H1 (cell line): ENCODE measurements around the gene UFSP2. TPM values are rescaled to one million over a fixed set of nuclear protein-coding genes. Genes with fewer than 3 reads are reported as not detected.

Experiments
- CTCF ChIA-PET: fragments of 300-600 bp; sonication (Branson Sonifier 250); formaldehyde crosslinking; loops from one replicate; lab custom pipeline; 2021; ENCODE audit not compliant: partially characterized antibody; lab: Charles Lee
- POLR2A ChIA-PET: fragments of 300-600 bp; sonication (Branson Sonifier 250); formaldehyde crosslinking; loops from one replicate; lab custom pipeline; 2021; ENCODE audit warnings: inconsistent platforms; ENCODE audit not compliant: partially characterized antibody; lab: Charles Lee
- DNase-seq, 2 experiments: peaks; one replicate each; pipeline versions ENCODE4 v3.0.0 to v3.0.0-alpha.2; 2010 to 2022; ENCODE audit warnings: low spot score in 2 of 2, low read depth in 1 of 2, mixed read lengths in 1 of 2
- FAIRE-seq: peaks from 2 replicates; lab custom pipeline; 2011; peaks lifted over from hg19 to GRCh38; lab: Jason Lieb, UNC
- H2AFZ ChIP-seq: 2 replicates; pipeline ENCODE4 v1.8.1; 2012; ENCODE audit warnings: low read length, inconsistent platforms
- H2AK5ac ChIP-seq: 2 replicates; pipeline ENCODE4 v1.6.1; 2013; ENCODE audit warnings: low read depth, low read length
- H2BK120ac ChIP-seq: replicated peaks from 2 replicates; pipeline ENCODE3; 2013; ENCODE audit warnings: low read depth, low read length, inconsistent platforms
- H2BK12ac ChIP-seq: 2 replicates; pipeline ENCODE4 v1.6.1; 2013; ENCODE audit warnings: low read depth, low read length
- H2BK15ac ChIP-seq: 2 replicates; pipeline ENCODE4 v1.6.1; 2013; ENCODE audit warnings: low read length
- H2BK20ac ChIP-seq: 2 replicates; pipeline ENCODE4 v1.6.1; 2013; ENCODE audit warnings: low read length
- H2BK5ac ChIP-seq: 2 replicates; pipeline ENCODE4 v1.6.1; 2013; ENCODE audit warnings: low read depth, low read length
- H3K14ac ChIP-seq: 2 replicates; pipeline ENCODE4 v1.6.1; 2013; ENCODE audit warnings: inconsistent platforms; ENCODE audit not compliant: insufficient read length
- H3K18ac ChIP-seq: 2 replicates; pipeline ENCODE4 v1.6.1; 2013; ENCODE audit warnings: low read length; ENCODE audit errors: extremely low read depth
- H3K23ac ChIP-seq: 2 replicates; pipeline ENCODE4 v1.6.1; 2013; ENCODE audit warnings: inconsistent platforms; ENCODE audit not compliant: insufficient read length
- H3K23me2 ChIP-seq: 2 replicates; pipeline ENCODE4 v1.6.1; 2013; ENCODE audit warnings: low read depth, low read length
- H3K27ac ChIP-seq: 2 replicates; pipeline ENCODE4 v1.6.1; 2011; ENCODE audit warnings: low read depth, low read length, inconsistent platforms
- H3K27me3 ChIP-seq, 4 experiments: replicated peaks in 1 of 4; 1 replicate in 1 of 4; 2 replicates in 3 of 4; pipeline versions ENCODE4 v1.6.1 to v1.8.1; 2011 to 2013; ENCODE audit warnings: low read length in 3 of 4, mild to moderate bottlenecking in 3 of 4, inconsistent platforms in 2 of 4, mixed read lengths in 2 of 4, moderate library complexity in 1 of 4; ENCODE audit not compliant: control insufficient read depth in 3 of 4, insufficient read depth in 3 of 4; ENCODE audit errors: extremely low read depth in 1 of 4
- H3K36me3 ChIP-seq, 4 experiments: 2 replicates each; pipeline versions ENCODE4 v1.6.1 to v1.8.1; 2011 to 2013; ENCODE audit warnings: mild to moderate bottlenecking in 4 of 4, low read length in 3 of 4, moderate library complexity in 2 of 4, control low read depth in 1 of 4, inconsistent platforms in 1 of 4; ENCODE audit not compliant: insufficient read depth in 4 of 4, control insufficient read depth in 2 of 4
- H3K4ac ChIP-seq: replicated peaks from 2 replicates; pipeline ENCODE3; 2013; ENCODE audit warnings: low read length, low read depth, mixed read lengths, inconsistent platforms; ENCODE audit not compliant: insufficient read length
- H3K4me1 ChIP-seq, 4 experiments: replicated peaks in 1 of 4; 1 replicate in 1 of 4; 2 replicates in 3 of 4; pipeline versions ENCODE4 v1.6.1 to v1.8.1; 2011 to 2013; ENCODE audit warnings: low read length in 3 of 4, inconsistent platforms in 2 of 4, mixed read lengths in 1 of 4; ENCODE audit not compliant: insufficient read depth in 4 of 4, control insufficient read depth in 3 of 4
- H3K4me2 ChIP-seq, 2 experiments: 2 replicates each; pipeline versions ENCODE4 v1.6.1 to v1.8.1; 2011 to 2013; ENCODE audit warnings: low read depth in 2 of 2, low read length in 2 of 2, control low read depth in 1 of 2, inconsistent platforms in 1 of 2, mild to moderate bottlenecking in 1 of 2; ENCODE audit not compliant: insufficient read depth in 1 of 2
- H3K4me3 ChIP-seq, 4 experiments: fragments of 200-600, 300-600 bp in 1 of 4; sonication (generic), shearing (Covaris generic), sonication (Bioruptor Twin) in 1 of 4; 2 replicates each; pipeline versions ENCODE4 v1.5.1 to v1.8.1; 2011 to 2016; ENCODE audit warnings: low read length in 4 of 4, low read depth in 3 of 4, control low read depth in 2 of 4, inconsistent platforms in 2 of 4, mild to moderate bottlenecking in 2 of 4, mixed read lengths in 1 of 4, moderate library complexity in 1 of 4; ENCODE audit not compliant: insufficient read depth in 2 of 4; ENCODE audit errors: extremely low read depth in 1 of 4
- H3K56ac ChIP-seq: replicated peaks from 2 replicates; pipeline ENCODE3; 2013; ENCODE audit warnings: low read depth, mild to moderate bottlenecking, mixed read lengths, low read length, inconsistent platforms; ENCODE audit not compliant: insufficient read length
- H3K79me1 ChIP-seq: 2 replicates; pipeline ENCODE4 v1.6.1; 2013; ENCODE audit warnings: low read depth, low read length, control low read depth
- H3K79me2 ChIP-seq, 2 experiments: 2 replicates each; pipeline versions ENCODE4 v1.6.1 to v1.8.1; 2012 to 2013; ENCODE audit warnings: low read length in 2 of 2, mild to moderate bottlenecking in 2 of 2, inconsistent platforms in 1 of 2; ENCODE audit not compliant: insufficient read depth in 2 of 2, control insufficient read depth in 1 of 2
- H3K9ac ChIP-seq, 4 experiments: replicated peaks in 1 of 4; 1 replicate in 1 of 4; 2 replicates in 3 of 4; pipeline versions ENCODE4 v1.6.1 to v1.8.1; 2011 to 2013; ENCODE audit warnings: low read depth in 3 of 4, low read length in 3 of 4, control low read depth in 2 of 4, mild to moderate bottlenecking in 2 of 4, moderate library complexity in 2 of 4, inconsistent platforms in 1 of 4; ENCODE audit errors: extremely low read depth in 1 of 4
- H3K9me3 ChIP-seq, 2 experiments: 2 replicates each; pipeline versions ENCODE4 v1.6.1 to v1.8.1; 2012 to 2013; ENCODE audit warnings: mild to moderate bottlenecking in 2 of 2, moderate library complexity in 2 of 2, control low read depth in 1 of 2, inconsistent platforms in 1 of 2, low read depth in 1 of 2, low read length in 1 of 2, mixed read lengths in 1 of 2; ENCODE audit not compliant: insufficient read depth in 2 of 2
- H4K20me1 ChIP-seq, 2 experiments: replicated peaks in 1 of 2; 2 replicates each; pipeline versions ENCODE3 to v1.8.1; 2011 to 2013; ENCODE audit warnings: inconsistent platforms in 2 of 2, low read length in 2 of 2, mild to moderate bottlenecking in 1 of 2; ENCODE audit not compliant: insufficient read depth in 2 of 2, control insufficient read depth in 1 of 2
- H4K5ac ChIP-seq: 2 replicates; pipeline ENCODE4 v1.6.1; 2013; ENCODE audit warnings: low read length, low read depth, mixed read lengths, inconsistent platforms; ENCODE audit not compliant: insufficient read length
- H4K8ac ChIP-seq: 2 replicates; pipeline ENCODE4 v1.8.0; 2013; ENCODE audit warnings: mild to moderate bottlenecking, moderate library complexity, low read length, inconsistent platforms; ENCODE audit not compliant: insufficient read depth; ENCODE audit errors: extremely low read depth
- H4K91ac ChIP-seq: replicated peaks from 2 replicates; pipeline ENCODE3; 2013; ENCODE audit warnings: low read length, mixed read lengths, inconsistent platforms; ENCODE audit not compliant: insufficient read length
- CEBPB ChIP-seq: IDR thresholded peaks from 2 replicates; pipeline ENCODE4 v1.6.1; 2012; ENCODE audit warnings: low read depth, low read length
- CHD2 ChIP-seq: IDR thresholded peaks from 2 replicates; pipeline ENCODE4 v1.6.1; 2012; ENCODE audit warnings: low read length, improper control_type of control experiment
- GTF2F1 ChIP-seq: IDR thresholded peaks from 2 replicates; pipeline ENCODE4 v1.6.1; 2012; ENCODE audit warnings: low read depth, low read length, improper control_type of control experiment, borderline replicate concordance
- HDAC6 ChIP-seq: IDR thresholded peaks from one replicate; pipeline ENCODE4 v1.7.1; 2012; ENCODE audit warnings: low read depth, mild to moderate bottlenecking, inconsistent platforms, low read length, moderate library complexity
- JUN ChIP-seq: IDR thresholded peaks from 2 replicates; pipeline ENCODE4 v1.6.1; 2011; ENCODE audit warnings: low read depth, mild to moderate bottlenecking, improper control_type of control experiment, low read length
- KDM1A ChIP-seq: fragments of 200-600, 300-600 bp; sonication (generic); IDR thresholded peaks from 2 replicates; pipeline ENCODE4 v1.7.1; 2016; ENCODE audit warnings: mild to moderate bottlenecking, low read length, borderline replicate concordance
- KDM5A ChIP-seq: fragments of 200-600 bp; IDR thresholded peaks from 2 replicates; pipeline ENCODE4 v1.7.1; 2012; ENCODE audit warnings: mild to moderate bottlenecking, low read length, inconsistent platforms, mixed read lengths
- POLR2AphosphoS5 ChIP-seq: IDR thresholded peaks from 2 replicates; pipeline ENCODE4 v1.6.1; 2011; ENCODE audit warnings: low read depth, low read length
- RNF2 ChIP-seq: fragments of 200-900, 300-1000 bp; sonication (generic); IDR thresholded peaks from 2 replicates; pipeline ENCODE4 v1.7.1; 2016; ENCODE audit warnings: borderline replicate concordance, low read depth, mild to moderate bottlenecking, antibody characterized with exemption, low read length; ENCODE audit not compliant: poor library complexity, severe bottlenecking; ENCODE audit errors: missing control alignments
- SAP30 ChIP-seq: fragments of 300-600 bp; sonication (generic); IDR thresholded peaks from 2 replicates; pipeline ENCODE4 v1.7.1; 2012; ENCODE audit warnings: low read length, moderate library complexity, mild to moderate bottlenecking, inconsistent platforms; ENCODE audit not compliant: insufficient read depth, insufficient replicate concordance
- SIN3A ChIP-seq, 2 experiments: IDR thresholded peaks in 1 of 2; conservative IDR thresholded peaks in 1 of 2; 2 replicates each; pipeline ENCODE4 v1.6.1; 2011 to 2012; ENCODE audit warnings: low read length in 2 of 2, improper control_type of control experiment in 1 of 2, low read depth in 1 of 2, mild to moderate bottlenecking in 1 of 2
- SIRT6 ChIP-seq: IDR thresholded peaks from one replicate; pipeline ENCODE4 v1.7.1; 2012; ENCODE audit warnings: low read length, inconsistent platforms
- SUZ12 ChIP-seq: fragments of 200-600 bp; sonication (generic); IDR thresholded peaks from 2 replicates; pipeline ENCODE4 v1.6.1; 2012; ENCODE audit warnings: mild to moderate bottlenecking, inconsistent platforms, low read length, moderate library complexity, mixed read lengths
- YY1 ChIP-seq: IDR thresholded peaks from 2 replicates; pipeline ENCODE4 v1.6.1; 2011; ENCODE audit warnings: low read depth, mild to moderate bottlenecking, low read length
- polyA plus RNA-seq, 7 experiments: library from polyadenylated mRNA; depleted of rRNA in 3 of 7; stranded (reverse) in 5 of 7; unstranded in 2 of 7; fragments of >200 nt in 5 of 7; fragments of 200-250 nt in 2 of 7; gene quantifications; 1 replicate in 5 of 7; 2 replicates in 1 of 7; 4 replicates in 1 of 7; pipeline versions ENCODE4 v1.2.1 to v1.2.3, GENCODE V29; 2011 to 2013; ENCODE audit warnings: missing spikeins in 2 of 7, mixed read lengths in 2 of 7
- total RNA-seq: library from RNA; stranded (reverse); fragmentation: NEBNext Ultra II Directional; extraction: Animal tissue kit (Norgen Biotek cat#: 25700); gene quantifications from 2 replicates; pipeline ENCODE4 v1.2.1, GENCODE V29; 2021
- TF ChIP-seq, protein P1 (sequence below): IDR thresholded peaks from 2 replicates; pipeline ENCODE4 v1.6.1; 2011; ENCODE audit warnings: low read depth, mild to moderate bottlenecking, low read length; ENCODE audit not compliant: insufficient read depth

UFSP2 gene
- total and polyA plus RNA-seq, 2 of the 8 experiments (the other 6 are each of a cell fraction or from before 2014, with no cell fraction given): 22.9 to 26.0 TPM

- Histone ChIP-seq H4K91ac (no peak overlapping the region), H3K4me2 (no peak overlapping the region), H3K9ac (no peak overlapping the region), H4K8ac (no peak overlapping the region), H3K23me2 (no peaks in the 10 kb centered on the region), H3K79me2 (no peaks in the 10 kb centered on the region), H4K5ac (no peak overlapping the region), H3K4me3 (no peak overlapping the region), H3K36me3 (no peaks in the 10 kb centered on the region), H3K9me3 (no peaks in the 10 kb centered on the region), H3K18ac (no peak overlapping the region), H3K79me1 (no peaks in the 10 kb centered on the region), H2BK15ac (no peak overlapping the region), H3K14ac (no peak overlapping the region), H2BK20ac (no peak overlapping the region), H2BK12ac (no peak overlapping the region), H2BK5ac (no peak overlapping the region), H2AFZ (no peak overlapping the region), H4K20me1 (no peaks in the 10 kb centered on the region), H3K56ac (no peak overlapping the region), H2AK5ac (no peak overlapping the region), H3K4ac (no peak overlapping the region), H2BK120ac (no peak overlapping the region), H3K4me1 (no peaks in the 10 kb centered on the region), H3K23ac (no peak overlapping the region), H3K27ac (no peak overlapping the region), H3K27me3 (no peaks in the 10 kb centered on the region)
- ChIA-PET POLR2A (no interaction called here), CTCF (interaction anchor here (0.6 kb wide), 1 partner anchor 395 kb away, joined by 3 read pairs; no protein-coding TSS in a partner anchor)
- no peak for FAIRE-seq
- no peak for DNase-seq
- TF ChIP-seq GTF2F1 (no peak), SUZ12 (no peak), SIN3A (conservative IDR thresholded peaks at IDR 0.05 in 1 of 2, IDR thresholded peaks at IDR 0.05 in 1 of 2; ENCODE audit: low read depth in 1 of 2, low read length in 2 of 2) (no peak), POLR2AphosphoS5 (no peak), YY1 (no peak), CEBPB (no peak), JUN (no peak), CHD2 (no peak), SAP30 (no peak), SIRT6 (no peak), KDM1A (no peak), KDM5A (no peak), RNF2 (no peak), HDAC6 (no peak)
- TF ChIP-seq, protein P1, sequence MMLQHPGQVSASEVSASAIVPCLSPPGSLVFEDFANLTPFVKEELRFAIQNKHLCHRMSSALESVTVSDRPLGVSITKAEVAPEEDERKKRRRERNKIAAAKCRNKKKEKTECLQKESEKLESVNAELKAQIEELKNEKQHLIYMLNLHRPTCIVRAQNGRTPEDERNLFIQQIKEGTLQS: no peak
Measured at GRCh38 chr4:185435466-185435865, 9.7 kb upstream of the UFSP2 start.
